PFSK-1 (cell line): ENCODE measurements around the gene GAPDH.

Experiments used
- FOXP2 ChIP-seq: optimal IDR thresholded peaks from 2 replicates; pipeline ENCODE3; 2011; ENCODE audit warnings: borderline replicate concordance, control low read depth, inconsistent platforms; ENCODE audit not compliant: insufficient read depth; ENCODE audit errors: extremely low read length, extremely low read depth
- POLR2AphosphoS5 ChIP-seq: IDR thresholded peaks from 2 replicates; pipeline ENCODE4 v1.6.1; 2012; ENCODE audit warnings: low read depth, mild to moderate bottlenecking, control low read depth, low read length, moderate library complexity
- SIN3A ChIP-seq: IDR thresholded peaks from 2 replicates; pipeline ENCODE4 v1.6.1; 2012; ENCODE audit warnings: mild to moderate bottlenecking, low read length, moderate library complexity, borderline replicate concordance; ENCODE audit not compliant: insufficient read depth
- TAF1 ChIP-seq: IDR thresholded peaks from 2 replicates; pipeline ENCODE4 v1.6.1; 2012; ENCODE audit warnings: low read length, control low read depth, borderline replicate concordance; ENCODE audit not compliant: insufficient read depth
- TF ChIP-seq, protein P1 (sequence below), 2 experiments: IDR thresholded peaks; 2 replicates each; pipeline versions ENCODE4 v1.6.1 to v1.8.0; 2011 to 2012; ENCODE audit warnings: low read depth in 2 of 2, low read length in 2 of 2, control low read depth in 1 of 2, inconsistent platforms in 1 of 2, mild to moderate bottlenecking in 1 of 2, moderate library complexity in 1 of 2; ENCODE audit not compliant: insufficient read depth in 1 of 2

Gene GAPDH

GRCh38 chr12:6547566-6547965, 13.2 kb downstream of the GAPDH start:
- TF ChIP-seq FOXP2 (no peak), SIN3A (no peak), POLR2AphosphoS5 (no peak), TAF1 (no peak)
- TF ChIP-seq, protein P1, sequence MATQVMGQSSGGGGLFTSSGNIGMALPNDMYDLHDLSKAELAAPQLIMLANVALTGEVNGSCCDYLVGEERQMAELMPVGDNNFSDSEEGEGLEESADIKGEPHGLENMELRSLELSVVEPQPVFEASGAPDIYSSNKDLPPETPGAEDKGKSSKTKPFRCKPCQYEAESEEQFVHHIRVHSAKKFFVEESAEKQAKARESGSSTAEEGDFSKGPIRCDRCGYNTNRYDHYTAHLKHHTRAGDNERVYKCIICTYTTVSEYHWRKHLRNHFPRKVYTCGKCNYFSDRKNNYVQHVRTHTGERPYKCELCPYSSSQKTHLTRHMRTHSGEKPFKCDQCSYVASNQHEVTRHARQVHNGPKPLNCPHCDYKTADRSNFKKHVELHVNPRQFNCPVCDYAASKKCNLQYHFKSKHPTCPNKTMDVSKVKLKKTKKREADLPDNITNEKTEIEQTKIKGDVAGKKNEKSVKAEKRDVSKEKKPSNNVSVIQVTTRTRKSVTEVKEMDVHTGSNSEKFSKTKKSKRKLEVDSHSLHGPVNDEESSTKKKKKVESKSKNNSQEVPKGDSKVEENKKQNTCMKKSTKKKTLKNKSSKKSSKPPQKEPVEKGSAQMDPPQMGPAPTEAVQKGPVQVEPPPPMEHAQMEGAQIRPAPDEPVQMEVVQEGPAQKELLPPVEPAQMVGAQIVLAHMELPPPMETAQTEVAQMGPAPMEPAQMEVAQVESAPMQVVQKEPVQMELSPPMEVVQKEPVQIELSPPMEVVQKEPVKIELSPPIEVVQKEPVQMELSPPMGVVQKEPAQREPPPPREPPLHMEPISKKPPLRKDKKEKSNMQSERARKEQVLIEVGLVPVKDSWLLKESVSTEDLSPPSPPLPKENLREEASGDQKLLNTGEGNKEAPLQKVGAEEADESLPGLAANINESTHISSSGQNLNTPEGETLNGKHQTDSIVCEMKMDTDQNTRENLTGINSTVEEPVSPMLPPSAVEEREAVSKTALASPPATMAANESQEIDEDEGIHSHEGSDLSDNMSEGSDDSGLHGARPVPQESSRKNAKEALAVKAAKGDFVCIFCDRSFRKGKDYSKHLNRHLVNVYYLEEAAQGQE (IDR thresholded peaks at IDR 0.05; ENCODE audit: insufficient read depth in 1 of 2, low read depth in 2 of 2, low read length in 2 of 2) = no peak

- TF ChIP-seq, protein P1 (IDR thresholded peaks at IDR 0.05; ENCODE audit: insufficient read depth in 1 of 2, low read depth in 2 of 2, low read length in 2 of 2) = no peak
- TF ChIP-seq TAF1 (no peak), POLR2AphosphoS5 (no peak), SIN3A (no peak), FOXP2 (no peak)
These were observed 13.7 kb downstream of the GAPDH start for GRCh38 chr12:6547987-6548386.

DNA sequence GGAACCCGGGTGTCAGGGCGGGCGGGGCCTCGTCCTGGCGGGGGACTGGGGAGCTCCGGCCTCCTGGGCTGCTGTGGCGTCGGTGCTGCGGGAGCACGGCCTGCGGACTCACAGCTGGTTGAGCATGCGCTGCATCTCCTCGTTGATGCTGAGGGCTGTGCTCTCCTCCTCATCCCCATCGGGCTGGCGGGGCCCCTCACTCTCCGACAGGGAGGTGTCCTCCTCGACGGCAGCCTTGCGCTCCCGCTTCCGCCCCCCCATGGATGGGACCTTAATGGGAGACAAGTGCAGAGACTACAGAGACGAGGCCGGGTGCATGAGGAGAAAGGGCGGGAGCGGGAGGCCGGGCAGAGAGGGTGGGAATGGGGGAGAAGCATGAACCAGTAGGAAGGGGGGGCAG, 14.2 kb downstream of the GAPDH start:
- TF ChIP-seq, protein P1 (IDR thresholded peaks at IDR 0.05; ENCODE audit: insufficient read depth in 1 of 2, low read depth in 2 of 2, low read length in 2 of 2) = no peak
- TF ChIP-seq FOXP2 (no peak), TAF1 (no peak), POLR2AphosphoS5 (no peak), SIN3A (no peak)

DNA sequence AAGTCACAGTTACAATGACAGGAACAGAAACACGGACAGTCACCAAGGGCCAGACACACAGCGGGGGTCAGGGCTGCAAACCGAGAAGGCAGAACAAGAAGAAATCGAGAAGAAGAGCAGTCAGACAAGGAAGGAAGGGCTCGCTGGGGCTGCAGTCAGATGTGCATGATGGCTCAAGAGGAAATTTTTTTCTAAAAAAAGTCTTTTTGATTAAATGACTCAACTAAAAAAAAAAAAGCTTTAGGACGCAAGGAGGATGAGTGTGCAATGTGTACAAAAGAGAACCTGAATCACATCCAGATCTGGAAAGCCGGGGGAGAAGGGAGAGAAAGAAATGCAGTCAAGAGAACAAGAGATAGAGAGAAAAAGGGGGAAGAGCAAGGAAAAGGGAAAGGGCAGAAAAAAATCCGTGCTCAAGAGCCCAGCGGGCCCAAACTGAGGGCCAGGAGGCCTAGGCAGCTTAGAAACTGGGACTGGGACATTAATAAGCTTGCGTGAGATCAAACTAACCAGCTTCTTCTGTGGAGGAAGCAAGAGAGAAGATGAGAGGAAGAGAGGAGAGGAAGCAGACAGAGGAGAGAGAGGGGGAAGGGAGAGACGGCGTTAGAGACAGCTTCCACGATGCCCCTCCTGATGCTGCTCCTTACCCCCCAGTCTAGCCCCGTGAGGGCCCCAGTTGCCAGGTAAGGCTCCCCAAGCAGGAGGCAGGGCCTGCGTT, 14.8 kb downstream of the GAPDH start:
- TF ChIP-seq, protein P1 (IDR thresholded peaks at IDR 0.05; ENCODE audit: insufficient read depth in 1 of 2, low read depth in 2 of 2, low read length in 2 of 2) = no peak
- TF ChIP-seq FOXP2 = no peak
- TF ChIP-seq POLR2AphosphoS5 = no peak
- no peak for TF ChIP-seq TAF1
- no peak for TF ChIP-seq SIN3A
